ENCODE data around the gene MAB21L4.

MAB21L4 gene

GRCh38 chr2:240933048-240933965 is 37.4 kb upstream of the MAB21L4 start:
- TF ChIP-seq, protein P1, sequence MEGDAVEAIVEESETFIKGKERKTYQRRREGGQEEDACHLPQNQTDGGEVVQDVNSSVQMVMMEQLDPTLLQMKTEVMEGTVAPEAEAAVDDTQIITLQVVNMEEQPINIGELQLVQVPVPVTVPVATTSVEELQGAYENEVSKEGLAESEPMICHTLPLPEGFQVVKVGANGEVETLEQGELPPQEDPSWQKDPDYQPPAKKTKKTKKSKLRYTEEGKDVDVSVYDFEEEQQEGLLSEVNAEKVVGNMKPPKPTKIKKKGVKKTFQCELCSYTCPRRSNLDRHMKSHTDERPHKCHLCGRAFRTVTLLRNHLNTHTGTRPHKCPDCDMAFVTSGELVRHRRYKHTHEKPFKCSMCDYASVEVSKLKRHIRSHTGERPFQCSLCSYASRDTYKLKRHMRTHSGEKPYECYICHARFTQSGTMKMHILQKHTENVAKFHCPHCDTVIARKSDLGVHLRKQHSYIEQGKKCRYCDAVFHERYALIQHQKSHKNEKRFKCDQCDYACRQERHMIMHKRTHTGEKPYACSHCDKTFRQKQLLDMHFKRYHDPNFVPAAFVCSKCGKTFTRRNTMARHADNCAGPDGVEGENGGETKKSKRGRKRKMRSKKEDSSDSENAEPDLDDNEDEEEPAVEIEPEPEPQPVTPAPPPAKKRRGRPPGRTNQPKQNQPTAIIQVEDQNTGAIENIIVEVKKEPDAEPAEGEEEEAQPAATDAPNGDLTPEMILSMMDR (IDR thresholded peaks at IDR 0.05; ENCODE audit: low read depth, low read length, missing control alignments), result no peak
- no peak for DNase-seq
- H3K27me3 ChIP-seq (replicated peaks), result no peaks in the 10 kb centered on the region

DNA sequence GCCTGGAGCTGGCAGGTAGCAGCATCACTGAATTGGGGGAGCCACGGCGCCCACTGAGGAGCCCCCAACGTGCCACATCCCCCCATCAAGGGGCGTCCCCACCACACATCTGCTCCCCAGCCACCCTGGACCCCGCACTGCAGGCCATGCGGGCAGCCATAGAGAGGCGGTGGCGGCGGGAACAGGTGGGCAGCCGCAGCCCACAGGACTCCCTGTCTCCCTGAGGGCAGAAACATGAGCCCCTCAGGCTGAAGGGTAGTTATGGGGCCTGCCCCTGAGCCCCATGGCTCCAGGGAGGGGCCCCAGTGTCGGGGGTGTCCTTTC is 36.7 kb upstream of the MAB21L4 start:
- no peak for DNase-seq
- H3K27me3 ChIP-seq (replicated peaks), result no peaks in the 10 kb centered on the region
- H3K27ac ChIP-seq, result no peak overlapping the region
- TF ChIP-seq, protein P1 (IDR thresholded peaks at IDR 0.05; ENCODE audit: low read depth, low read length, missing control alignments), result no peak
- no peaks in the 10 kb centered on the region for H3K36me3 ChIP-seq (replicated peaks)
- in situ Hi-C loops (cut with HindIII; ENCODE audit: low pct_ligation_motif_present, low sequenced_read_pairs), result no loop called here
- no peak overlapping the region for H3K4me3 ChIP-seq (ENCODE audit: low read depth, low read length)

More at GRCh38 chr2:240933048-240933965, 37.4 kb upstream of the MAB21L4 start:
- in situ Hi-C loops (cut with HindIII; ENCODE audit: low pct_ligation_motif_present, low sequenced_read_pairs), result no loop called here
- Histone ChIP-seq H3K27ac (no peak overlapping the region), H3K36me3 (replicated peaks) (no peaks in the 10 kb centered on the region), H3K4me3 (ENCODE audit: low read depth, low read length) (no peak overlapping the region)

DNA sequence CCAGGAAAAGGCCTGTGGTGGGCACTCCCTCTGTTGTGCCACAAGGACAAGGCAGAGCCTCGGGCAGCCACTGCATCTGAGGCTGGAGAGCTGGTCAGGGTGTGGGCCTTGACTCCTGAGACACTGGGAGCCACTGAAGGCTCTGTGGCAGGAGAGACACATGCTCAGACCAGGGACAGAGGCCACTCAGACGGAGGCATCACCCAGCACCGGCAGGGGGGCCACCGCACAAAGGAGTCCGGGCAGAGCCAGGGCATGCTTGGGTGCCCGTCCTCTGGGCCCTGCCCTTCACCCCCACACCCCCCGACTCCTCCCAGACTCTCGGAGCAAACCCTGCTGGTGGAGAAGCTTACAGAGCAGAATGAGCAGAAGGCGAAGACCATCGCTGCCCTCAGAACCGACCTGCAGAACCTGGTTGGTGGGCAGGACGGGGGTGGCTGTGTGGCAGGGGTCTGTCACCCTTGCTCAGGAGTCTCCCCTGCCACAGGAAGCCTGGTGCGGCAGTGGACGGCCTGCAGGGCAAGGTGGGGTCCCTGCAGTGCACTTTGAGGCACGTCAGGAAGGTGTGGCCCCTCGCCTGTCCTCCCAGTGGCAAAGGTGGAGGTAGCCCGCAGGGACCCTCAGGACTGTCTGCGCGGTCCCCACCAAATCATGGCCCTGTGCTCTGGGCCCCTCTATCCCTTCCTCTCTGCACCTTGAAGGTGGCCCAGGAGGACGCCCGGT is 36.2 kb upstream of the MAB21L4 start:
- in situ Hi-C loops (cut with HindIII; ENCODE audit: low pct_ligation_motif_present, low sequenced_read_pairs), result no loop called here
- Histone ChIP-seq H3K27ac (no peak overlapping the region), H3K27me3 (replicated peaks) (no peaks in the 10 kb centered on the region), H3K36me3 (replicated peaks) (no peaks in the 10 kb centered on the region), H3K4me3 (ENCODE audit: low read depth, low read length) (no peak overlapping the region)
- no peak for DNase-seq
- TF ChIP-seq, protein P1 (IDR thresholded peaks at IDR 0.05; ENCODE audit: low read depth, low read length, missing control alignments), result no peak

DNA sequence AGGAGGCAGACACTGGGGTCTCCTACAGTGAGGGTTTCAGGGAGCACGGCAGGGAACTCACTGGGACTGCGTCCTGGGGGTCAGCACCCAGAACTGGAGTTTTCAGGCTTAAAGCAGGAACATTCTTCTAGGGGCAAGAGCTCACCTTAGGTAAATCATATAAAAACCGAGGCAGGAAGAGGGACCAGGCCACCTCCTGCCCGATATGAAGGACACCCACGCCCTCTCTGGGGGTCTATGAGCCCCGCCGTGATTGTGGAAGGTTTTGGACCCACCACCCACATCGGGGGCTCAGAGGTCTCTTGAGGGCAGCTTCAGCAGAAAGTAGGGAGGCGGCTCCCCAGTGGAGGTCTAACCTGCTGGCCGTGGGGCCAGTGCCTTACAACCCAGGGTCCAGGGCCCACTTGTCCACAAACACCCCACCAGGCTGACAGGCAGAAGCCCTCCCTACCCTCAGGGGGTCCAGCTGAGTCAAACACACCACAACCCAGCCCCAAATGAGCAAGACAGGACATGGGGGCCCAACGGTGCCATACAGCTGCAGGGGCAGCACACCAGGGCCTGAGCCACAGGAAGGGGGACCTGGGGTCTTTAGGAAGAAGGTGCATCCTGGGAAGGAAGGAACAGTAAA is 35.5 kb upstream of the MAB21L4 start:
- TF ChIP-seq, protein P1 (IDR thresholded peaks at IDR 0.05; ENCODE audit: low read depth, low read length, missing control alignments), result no peak
- in situ Hi-C loops (cut with HindIII; ENCODE audit: low pct_ligation_motif_present, low sequenced_read_pairs), result no loop called here
- no peak overlapping the region for H3K4me3 ChIP-seq (ENCODE audit: low read depth, low read length)
- no peaks in the 10 kb centered on the region for H3K36me3 ChIP-seq (replicated peaks)
- no peaks in the 10 kb centered on the region for H3K27me3 ChIP-seq (replicated peaks)
- DNase-seq, result no peak
- no peak overlapping the region for H3K27ac ChIP-seq

- in situ Hi-C loops (cut with HindIII; ENCODE audit: low pct_ligation_motif_present, low sequenced_read_pairs), result no loop called here
- Histone ChIP-seq H3K4me3 (ENCODE audit: low read depth, low read length) (no peak overlapping the region), H3K27me3 (replicated peaks) (no peaks in the 10 kb centered on the region), H3K36me3 (replicated peaks) (no peaks in the 10 kb centered on the region), H3K27ac (no peak overlapping the region)
- DNase-seq, result no peak
- TF ChIP-seq, protein P1 (IDR thresholded peaks at IDR 0.05; ENCODE audit: low read depth, low read length, missing control alignments), result no peak
Measured at GRCh38 chr2:240930631-240931318, 34.8 kb upstream of the MAB21L4 start.
